Common myeloid progenitor, CD34-positive (primary cell): ENCODE results near the gene OR1S2. TPM values are rescaled to one million over a fixed set of nuclear protein-coding genes. Genes with fewer than 3 reads are reported as not detected.
"Not testable (repeated sequence)": the region's sequence is repeated elsewhere in the genome, so short reads cannot be mapped to it uniquely, and the experiment has no call there.

Experiments used
- CTCF ChIA-PET: fragments of 350-600 bp; sonication (Branson Sonifier 250); formaldehyde crosslinking; loops from one replicate; lab custom pipeline; 2021; ENCODE audit warnings: antibody characterized with exemption; lab: Charles Lee
- POLR2A ChIA-PET: fragments of 350-600 bp; sonication (Branson Sonifier 250); formaldehyde crosslinking; loops from one replicate; lab custom pipeline; 2021; ENCODE audit warnings: antibody characterized with exemption; lab: Charles Lee
- DNase-seq, 3 donors: peaks; one replicate each; pipeline versions ENCODE4 v3.0.0 to v3.0.0-alpha.2; 2013
- H3K27ac ChIP-seq, 2 experiments: 1 replicate in 1 of 2; 2 replicates in 1 of 2; pipeline ENCODE4 v1.7.0; 2013; ENCODE audit warnings: inconsistent platforms in 2 of 2, low read length in 2 of 2, mild to moderate bottlenecking in 2 of 2, low read depth in 1 of 2, moderate library complexity in 1 of 2; ENCODE audit not compliant: severe bottlenecking in 2 of 2, insufficient read depth in 1 of 2, poor library complexity in 1 of 2
- H3K27me3 ChIP-seq, 5 experiments: replicated peaks in 2 of 5; 1 replicate in 3 of 5; 2 replicates in 2 of 5; pipeline versions ENCODE4 v1.6.1 to v1.7.0; 2013; ENCODE audit warnings: low read length in 4 of 5, mild to moderate bottlenecking in 2 of 5, moderate library complexity in 2 of 5, inconsistent platforms in 1 of 5; ENCODE audit not compliant: insufficient read depth in 5 of 5, control insufficient read depth in 4 of 5
- H3K36me3 ChIP-seq, 4 experiments: 1 replicate in 2 of 4; 2 replicates in 2 of 4; pipeline versions ENCODE4 v1.6.1 to v1.7.0; 2013; ENCODE audit warnings: low read length in 3 of 4, control low read depth in 1 of 4, mild to moderate bottlenecking in 1 of 4; ENCODE audit not compliant: control insufficient read depth in 4 of 4, insufficient read depth in 4 of 4
- H3K4me1 ChIP-seq, 4 experiments: 1 replicate in 3 of 4; 2 replicates in 1 of 4; pipeline versions ENCODE4 v1.6.1 to v1.7.1; 2013; ENCODE audit warnings: low read length in 3 of 4, mild to moderate bottlenecking in 3 of 4, control low read depth in 1 of 4, inconsistent platforms in 1 of 4, moderate library complexity in 1 of 4; ENCODE audit not compliant: control insufficient read depth in 4 of 4, insufficient read depth in 4 of 4; ENCODE audit errors: control extremely low read depth in 1 of 4
- H3K4me3 ChIP-seq, 7 experiments: 1 replicate in 4 of 7; 2 replicates in 3 of 7; pipeline versions ENCODE4 v1.5.1 to v1.7.0; 2013; ENCODE audit warnings: mild to moderate bottlenecking in 7 of 7, low read length in 6 of 7, moderate library complexity in 6 of 7, inconsistent platforms in 2 of 7, low read depth in 2 of 7, control low read depth in 1 of 7; ENCODE audit not compliant: insufficient read depth in 4 of 7, control insufficient read depth in 1 of 7; ENCODE audit errors: extremely low read depth in 1 of 7
- H3K9me3 ChIP-seq, 5 experiments: 1 replicate in 4 of 5; 2 replicates in 1 of 5; pipeline versions ENCODE4 v1.6.1 to v1.7.1; 2013; ENCODE audit warnings: low read length in 4 of 5, mild to moderate bottlenecking in 2 of 5, inconsistent platforms in 1 of 5, low read depth in 1 of 5, moderate library complexity in 1 of 5; ENCODE audit not compliant: control insufficient read depth in 4 of 5, insufficient read depth in 2 of 5; ENCODE audit errors: control extremely low read depth in 1 of 5
- WGBS: methylation state at CpG from one replicate; pipeline ENCODE4 v1.1.5; 2013; ENCODE audit not compliant: insufficient coverage; 5-methylcytosine and 5-hydroxymethylcytosine counted together
- polyA plus RNA-seq: library from polyadenylated mRNA; unstranded; fragments of 120-200 nt; gene quantifications from one replicate; pipeline ENCODE4 v1.2.1, GENCODE V29; 2013

Gene OR1S2, protein sequence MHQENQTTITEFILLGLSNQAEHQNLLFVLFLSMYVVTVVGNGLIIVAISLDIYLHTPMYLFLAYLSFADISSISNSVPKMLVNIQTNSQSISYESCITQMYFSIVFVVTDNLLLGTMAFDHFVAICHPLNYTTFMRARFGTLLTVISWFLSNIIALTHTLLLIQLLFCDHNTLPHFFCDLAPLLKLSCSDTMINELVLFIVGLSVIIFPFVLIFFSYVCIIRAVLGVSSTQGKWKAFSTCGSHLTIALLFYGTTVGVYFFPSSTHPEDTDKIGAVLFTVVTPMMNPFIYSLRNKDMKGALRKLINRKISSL
- not detected for polyA plus RNA-seq

DNA sequence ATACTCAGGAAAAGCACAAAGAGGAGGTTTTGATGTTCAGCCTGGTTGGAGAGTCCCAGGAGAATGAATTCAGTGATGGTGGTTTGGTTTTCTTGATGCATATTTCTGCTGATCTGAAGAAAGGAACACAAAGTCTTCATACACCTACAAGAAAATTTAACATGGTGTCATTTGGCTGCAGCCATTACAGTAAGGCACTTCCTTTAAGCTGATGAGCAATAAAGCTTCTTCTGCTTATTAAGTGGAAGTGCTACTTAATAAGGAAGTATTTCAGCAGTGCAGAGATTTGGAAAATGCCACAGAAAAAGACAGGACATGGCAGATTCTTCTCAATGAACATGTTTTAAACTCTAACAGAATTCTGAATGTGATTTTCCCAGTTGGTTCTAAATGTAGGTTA is at the start of gene OR1S2:
Gene OR1S2 (minus strand): TSS at position 101 of the 400 bp plus-strand sequence. CDS start 0 bp downstream, at position 101.
- ChIA-PET CTCF (no interaction called here), POLR2A (no interaction called here)
- Histone ChIP-seq H3K36me3 (no peaks in the 10 kb centered on the region), H3K4me3 (no peak within 1 kb of the TSS), H3K4me1 (no peaks in the 10 kb centered on the region), H3K9me3 (peaks cover 0 to 2% (median 0%) of the 10 kb centered on the region in 5 experiments), H3K27ac (no peak within 1 kb of the TSS), H3K27me3 (peaks cover 0 to 2% (median 0%) of the 10 kb centered on the region in 5 experiments)
- DNase-seq = no peak

DNA sequence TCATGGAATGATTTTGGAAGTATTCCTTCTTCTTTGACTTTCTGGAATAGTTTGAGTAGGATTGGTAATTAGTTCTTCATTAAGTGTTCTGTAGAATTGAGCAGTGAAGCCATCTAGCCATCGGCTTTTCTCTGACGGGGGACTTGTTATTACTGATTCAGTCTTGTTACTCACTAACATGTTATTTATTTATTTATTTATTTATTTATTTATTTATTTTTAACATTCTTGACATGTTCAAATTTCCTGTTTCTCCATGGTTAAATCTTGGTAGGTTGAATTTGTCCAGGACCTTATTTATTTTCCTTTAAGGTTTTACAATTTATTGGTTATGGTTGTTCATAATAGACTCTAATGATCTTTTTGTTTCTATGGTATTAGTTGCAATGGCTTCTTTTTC is 40.0 kb upstream of the OR1S2 start:
- H3K4me3 ChIP-seq = no peak overlapping the region
- no CpG with 5 or more reads among the region's 2 CpGs for WGBS
- H3K27ac ChIP-seq = no peak overlapping the region
- POLR2A ChIA-PET = no interaction called here
- H3K9me3 ChIP-seq = peaks cover 0 to 5% (median 2%) of the 10 kb centered on the region in 5 experiments
- DNase-seq = no peak
- H3K4me1 ChIP-seq = no peaks in the 10 kb centered on the region
- H3K36me3 ChIP-seq = no peaks in the 10 kb centered on the region
- CTCF ChIA-PET = no interaction called here
- H3K27me3 ChIP-seq = no peaks in the 10 kb centered on the region

DNA sequence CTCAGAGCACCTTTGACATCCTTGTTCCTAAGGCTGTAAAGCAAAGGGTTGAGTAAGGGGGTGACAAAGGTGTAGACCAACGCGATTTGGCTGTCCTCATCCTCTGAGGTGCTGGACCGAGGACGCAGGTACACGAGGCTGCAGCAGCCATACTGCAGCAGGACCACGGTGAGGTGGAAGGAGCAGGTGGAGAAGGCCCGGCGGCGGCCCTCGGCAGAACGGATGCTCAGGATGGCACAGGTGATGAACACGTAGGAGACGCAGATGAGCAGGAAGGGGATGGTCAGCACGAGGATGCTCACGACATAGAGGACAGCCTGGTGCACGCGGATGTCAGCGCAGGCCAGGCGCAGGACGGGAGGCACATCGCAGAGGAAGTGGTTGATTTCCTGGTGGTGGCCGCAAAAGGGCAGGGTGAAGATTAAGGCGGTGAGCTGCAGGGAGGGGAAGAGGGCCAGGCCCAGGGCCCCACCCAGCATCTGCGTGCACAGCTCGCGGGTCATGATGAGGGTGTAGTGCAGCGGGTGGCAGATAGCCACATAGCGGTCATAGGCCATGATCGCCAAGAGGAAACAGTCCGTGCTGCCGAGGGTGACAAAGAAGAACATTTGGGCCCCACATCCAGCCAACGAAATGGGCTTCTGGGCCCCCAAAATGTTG is 24.1 kb upstream of the OR1S2 start:
- POLR2A ChIA-PET = no interaction called here
- DNase-seq = no peak
- no peaks in the 10 kb centered on the region for H3K9me3 ChIP-seq
- H3K4me1 ChIP-seq = no peaks in the 10 kb centered on the region
- CTCF ChIA-PET = interaction anchor here (1.0 kb wide), 1 partner anchor 10 kb away, joined by 3 read pairs; no protein-coding TSS in a partner anchor
- no peaks in the 10 kb centered on the region for H3K36me3 ChIP-seq
- WGBS = 96% methylated on average over 32 of the region's 32 CpGs
- no peak overlapping the region for H3K4me3 ChIP-seq
- H3K27ac ChIP-seq = no peak overlapping the region
- H3K27me3 ChIP-seq = no peaks in the 10 kb centered on the region

DNA sequence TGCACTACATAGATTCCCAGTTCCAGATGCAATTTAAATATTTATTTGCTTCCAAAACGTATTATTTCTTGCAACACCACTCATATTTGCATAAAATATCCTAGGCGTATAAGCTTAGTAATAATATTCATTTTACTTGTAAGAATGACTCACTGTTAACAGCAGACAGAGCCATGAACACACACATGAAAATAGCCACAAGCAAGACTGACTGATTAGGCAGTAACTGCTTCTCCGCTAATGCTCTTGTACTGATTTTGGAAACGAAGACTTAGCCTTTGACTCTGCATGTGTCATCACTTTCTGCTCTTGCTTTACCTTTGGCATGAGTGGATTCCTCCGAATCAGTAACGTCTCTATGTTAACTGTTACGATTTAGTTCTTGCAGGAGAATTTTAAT is 18.8 kb upstream of the OR1S2 start:
- 82% methylated on average over 4 of the region's 7 CpGs for WGBS
- CTCF ChIA-PET = no interaction called here
- POLR2A ChIA-PET = no interaction called here

DNA sequence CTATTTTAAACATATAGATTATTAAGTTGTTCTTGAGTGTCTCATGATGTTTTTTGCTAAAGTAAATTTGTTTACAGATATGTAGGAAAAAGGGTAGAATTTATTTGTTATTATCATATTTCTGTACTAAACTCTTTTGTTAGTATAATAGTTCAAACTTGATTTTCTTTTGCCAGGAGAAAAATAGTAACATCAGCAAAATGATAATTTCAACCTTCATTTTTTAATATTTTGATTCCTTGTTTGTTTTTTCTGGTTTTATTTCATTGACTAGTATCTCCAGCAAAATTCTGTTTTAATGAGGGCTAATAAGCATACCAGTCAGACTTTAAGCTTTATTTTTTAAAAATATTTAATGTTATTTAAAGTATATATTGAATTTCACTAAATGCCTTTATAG is 12.5 kb upstream of the OR1S2 start:
- Histone ChIP-seq H3K4me1 (no peaks in the 10 kb centered on the region), H3K27me3 (no peaks in the 10 kb centered on the region), H3K4me3 (no peak overlapping the region), H3K27ac (no peak overlapping the region), H3K9me3 (no peaks in the 10 kb centered on the region), H3K36me3 (no peaks in the 10 kb centered on the region)
- ChIA-PET POLR2A (no interaction called here), CTCF (no interaction called here)
- no peak for DNase-seq

More for the DNA sequence above, 18.8 kb upstream of the OR1S2 start:
- H3K27me3 ChIP-seq = no peaks in the 10 kb centered on the region
- no peak for DNase-seq
- H3K4me1 ChIP-seq = no peaks in the 10 kb centered on the region
- no peaks in the 10 kb centered on the region for H3K36me3 ChIP-seq
- H3K4me3 ChIP-seq = no peak overlapping the region
- no peak overlapping the region for H3K27ac ChIP-seq
- no peaks in the 10 kb centered on the region for H3K9me3 ChIP-seq

DNA sequence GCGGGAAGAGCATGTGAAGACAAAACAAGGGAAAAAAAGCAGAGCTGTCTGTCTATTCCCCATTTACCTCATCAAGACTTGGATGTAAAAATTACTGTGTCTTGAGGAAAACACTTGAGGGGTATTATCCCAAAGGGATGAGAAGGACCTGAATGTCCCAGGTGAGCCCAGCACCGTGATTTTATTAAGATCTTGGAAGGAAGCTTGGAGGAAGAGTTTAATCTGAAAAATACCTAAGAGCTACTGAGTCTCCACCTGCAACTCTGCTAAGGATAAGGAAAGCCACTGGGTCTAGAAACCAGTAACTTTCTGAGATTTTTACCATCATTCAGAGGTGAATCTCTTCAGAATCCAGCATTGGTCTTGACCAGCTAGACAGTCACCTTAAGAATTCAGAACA is 8.5 kb upstream of the OR1S2 start, which contains the start of gene OR1S1:
Gene OR1S1 (plus strand): TSS at position 301 of the 400 bp plus-strand sequence.
- H3K4me1 ChIP-seq, H3K4me3 ChIP-seq, H3K9me3 ChIP-seq, POLR2A ChIA-PET, H3K27me3 ChIP-seq, H3K27ac ChIP-seq, CTCF ChIA-PET, H3K36me3 ChIP-seq, DNase-seq: not testable (repeated sequence)
- whole genome bisulfite sequencing = no CpG with 5 or more reads among the region's 2 CpGs

DNA sequence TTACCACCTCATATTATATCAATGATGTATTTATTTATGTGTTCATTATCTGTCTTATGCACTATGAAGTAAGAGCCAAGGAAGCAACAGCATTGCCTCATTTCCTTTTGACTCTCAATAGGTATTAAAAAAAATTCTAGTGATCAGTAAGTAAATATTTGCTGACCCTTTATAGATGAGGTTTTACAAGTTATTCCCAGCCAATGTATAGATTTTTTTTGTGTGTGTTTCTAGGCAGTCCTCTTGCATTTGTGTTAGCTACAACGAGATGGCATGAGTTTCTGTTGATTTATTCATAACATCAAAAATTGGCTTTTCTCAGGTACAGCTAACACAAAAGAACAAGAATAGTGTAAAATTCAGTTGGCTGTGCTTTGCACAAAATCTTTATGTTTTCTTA is 4.7 kb downstream of the OR1S2 start:
- WGBS = no CpG with 5 or more reads among the region's 1 CpG
- ChIA-PET CTCF (no interaction called here), POLR2A (no interaction called here)

More for the DNA sequence above, 4.7 kb downstream of the OR1S2 start:
- Histone ChIP-seq H3K4me1 (no peaks in the 10 kb centered on the region), H3K27ac (no peak overlapping the region), H3K36me3 (no peaks in the 10 kb centered on the region), H3K27me3 (peaks cover 0 to under 1% (median 0%) of the 10 kb centered on the region in 5 experiments), H3K4me3 (no peak overlapping the region), H3K9me3 (peaks cover 0 to 15% (median 0%) of the 10 kb centered on the region in 5 experiments)
- no peak for DNase-seq
